ENCODE measurements around the gene DUOX1. TPM values are rescaled to one million over a fixed set of nuclear protein-coding genes. Genes with fewer than 3 reads are reported as not detected.

The DUOX1 gene
- total and polyA plus RNA-seq, 2 of the 13 experiments (the other 11 are each of a cell fraction or from before 2014, with no cell fraction given) = 0.03 TPM; not detected in 1

GRCh38 chr15:45198337-45199135 is 68.7 kb downstream of the DUOX1 start (continued):
- TF ChIP-seq, protein P1, sequence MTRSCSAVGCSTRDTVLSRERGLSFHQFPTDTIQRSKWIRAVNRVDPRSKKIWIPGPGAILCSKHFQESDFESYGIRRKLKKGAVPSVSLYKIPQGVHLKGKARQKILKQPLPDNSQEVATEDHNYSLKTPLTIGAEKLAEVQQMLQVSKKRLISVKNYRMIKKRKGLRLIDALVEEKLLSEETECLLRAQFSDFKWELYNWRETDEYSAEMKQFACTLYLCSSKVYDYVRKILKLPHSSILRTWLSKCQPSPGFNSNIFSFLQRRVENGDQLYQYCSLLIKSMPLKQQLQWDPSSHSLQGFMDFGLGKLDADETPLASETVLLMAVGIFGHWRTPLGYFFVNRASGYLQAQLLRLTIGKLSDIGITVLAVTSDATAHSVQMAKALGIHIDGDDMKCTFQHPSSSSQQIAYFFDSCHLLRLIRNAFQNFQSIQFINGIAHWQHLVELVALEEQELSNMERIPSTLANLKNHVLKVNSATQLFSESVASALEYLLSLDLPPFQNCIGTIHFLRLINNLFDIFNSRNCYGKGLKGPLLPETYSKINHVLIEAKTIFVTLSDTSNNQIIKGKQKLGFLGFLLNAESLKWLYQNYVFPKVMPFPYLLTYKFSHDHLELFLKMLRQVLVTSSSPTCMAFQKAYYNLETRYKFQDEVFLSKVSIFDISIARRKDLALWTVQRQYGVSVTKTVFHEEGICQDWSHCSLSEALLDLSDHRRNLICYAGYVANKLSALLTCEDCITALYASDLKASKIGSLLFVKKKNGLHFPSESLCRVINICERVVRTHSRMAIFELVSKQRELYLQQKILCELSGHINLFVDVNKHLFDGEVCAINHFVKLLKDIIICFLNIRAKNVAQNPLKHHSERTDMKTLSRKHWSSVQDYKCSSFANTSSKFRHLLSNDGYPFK (CRISPR knock-in tag; IDR thresholded peaks at IDR 0.05; ENCODE audit: borderline replicate concordance) = peak; percentile 58; the same call in 1 of the 2 replicates
- TF ChIP-seq ZNF280D (CRISPR knock-in tag; IDR thresholded peaks at IDR 0.05) = no peak
- TF ChIP-seq POGZ (CRISPR knock-in tag; IDR thresholded peaks at IDR 0.05) = peak; percentile 50
- peak; percentile 53; the same call in 1 of the 2 replicates for TF ChIP-seq CBX5 (CRISPR knock-in tag; IDR thresholded peaks at IDR 0.05; ENCODE audit: borderline replicate concordance)
- TF ChIP-seq TEAD3 (CRISPR knock-in tag; optimal IDR thresholded peaks at IDR 0.05; ENCODE audit: borderline replicate concordance) = peak; percentile 55
- peak; percentile 53; the same call in 1 of the 2 replicates for TF ChIP-seq ZBTB38 (CRISPR knock-in tag; IDR thresholded peaks at IDR 0.05)
- TF ChIP-seq IKZF4 (CRISPR knock-in tag; IDR thresholded peaks at IDR 0.05; ENCODE audit: borderline replicate concordance, low read depth, not compliant biosample characterization) = no peak
- peak; percentile 63; the same call in 1 of the 2 replicates for TF ChIP-seq POLR2G (IDR thresholded peaks at IDR 0.05; ENCODE audit: low read depth, low read length)
- TF ChIP-seq MAFG (CRISPR knock-in tag; IDR thresholded peaks at IDR 0.05) = no peak
- TF ChIP-seq ZNF362 (CRISPR knock-in tag; IDR thresholded peaks at IDR 0.05; ENCODE audit: borderline replicate concordance) = peak; percentile 60; the same call in 1 of the 2 replicates
- TF ChIP-seq ZNF331 (CRISPR knock-in tag; IDR thresholded peaks at IDR 0.05) = peak; percentile 65; the same call in 1 of the 2 replicates
- no peak; the same call in 1 of the 2 replicates for TF ChIP-seq ZNF878 (CRISPR knock-in tag; IDR thresholded peaks at IDR 0.05)
- TF ChIP-seq RNF2 (conservative IDR thresholded peaks at IDR 0.05; ENCODE audit: low read depth) = no peak
- peak; percentile 46; the same call in 1 of the 2 replicates for TF ChIP-seq HDAC1 (CRISPR knock-in tag; IDR thresholded peaks at IDR 0.05)
- TF ChIP-seq ZNF234 (CRISPR knock-in tag; conservative IDR thresholded peaks at IDR 0.05) = no peak
- TF ChIP-seq SOX13 (IDR thresholded peaks at IDR 0.05) = peak; percentile 20; the same call in 1 of the 2 replicates
- peak in 1 of 2 experiments; percentile 31; a peak in 2 of 4 replicates for TF ChIP-seq SOX13 (CRISPR knock-in tag; conservative IDR thresholded peaks at IDR 0.05 in 1 of 2, IDR thresholded peaks at IDR 0.05 in 1 of 2)
- peak; percentile 52; the same call in 1 of the 2 replicates for TF ChIP-seq NFKB2 (CRISPR knock-in tag; IDR thresholded peaks at IDR 0.05; ENCODE audit: borderline replicate concordance)
- TF ChIP-seq NCOA2 (CRISPR knock-in tag; IDR thresholded peaks at IDR 0.05) = peak; percentile 50; the same call in 1 of the 2 replicates
- TF ChIP-seq ZNF543 (CRISPR knock-in tag; IDR thresholded peaks at IDR 0.05) = 0 out of 2 replicates have a peak, but pooled peaks have one; percentile 23
- TF ChIP-seq FOXK1 (CRISPR knock-in tag; IDR thresholded peaks at IDR 0.05; ENCODE audit: borderline replicate concordance, low read depth) = peak; percentile 62; the same call in 1 of the 2 replicates
